H9 (cell line): ENCODE measurements around the gene PACS1. TPM values are rescaled to one million over a fixed set of nuclear protein-coding genes. Genes with fewer than 3 reads are reported as not detected.
A peak's percentile ranks its signal among the peaks of the same experiment; 100 is the strongest.

Experiments used
- DNase-seq: peaks from one replicate; pipeline ENCODE4 v3.0.0-alpha.2; 2017
- H2AFZ ChIP-seq: one replicate; pipeline ENCODE4 v1.6.1; 2013; ENCODE audit warnings: mild to moderate bottlenecking, low read length, control low read depth, moderate library complexity
- H2AK5ac ChIP-seq: 2 replicates; pipeline ENCODE4 v1.6.1; 2013; ENCODE audit warnings: low read length, control low read depth, mixed read lengths; ENCODE audit not compliant: insufficient read length
- H2BK120ac ChIP-seq: one replicate; pipeline ENCODE4 v1.6.1; 2013; ENCODE audit warnings: low read depth, mild to moderate bottlenecking, low read length, control low read depth, inconsistent platforms; ENCODE audit not compliant: poor library complexity, severe bottlenecking
- H2BK12ac ChIP-seq: 2 replicates; pipeline ENCODE4 v1.6.1; 2013; ENCODE audit warnings: low read length, control low read depth, mixed read lengths, low read depth; ENCODE audit not compliant: insufficient read length
- H2BK15ac ChIP-seq: 2 replicates; pipeline ENCODE4 v1.6.1; 2013; ENCODE audit warnings: low read depth, low read length, control low read depth
- H2BK20ac ChIP-seq: one replicate; pipeline ENCODE4 v1.6.1; 2013; ENCODE audit warnings: low read depth, mild to moderate bottlenecking, low read length, control low read depth, inconsistent platforms; ENCODE audit not compliant: poor library complexity, severe bottlenecking
- H2BK5ac ChIP-seq: 2 replicates; pipeline ENCODE4 v1.6.1; 2013; ENCODE audit warnings: low read length, control low read depth, mixed read lengths; ENCODE audit not compliant: insufficient read length
- H3K14ac ChIP-seq: 2 replicates; pipeline ENCODE4 v1.6.1; 2013; ENCODE audit warnings: low read length, control low read depth; ENCODE audit not compliant: insufficient read depth
- H3K18ac ChIP-seq: 2 replicates; pipeline ENCODE4 v1.6.1; 2013; ENCODE audit warnings: low read depth, mild to moderate bottlenecking, mixed read lengths, low read length, control low read depth; ENCODE audit not compliant: insufficient read length
- H3K23ac ChIP-seq: 2 replicates; pipeline ENCODE4 v1.6.1; 2013; ENCODE audit warnings: low read length, control low read depth, mixed read lengths, low read depth; ENCODE audit not compliant: insufficient read length
- H3K23me2 ChIP-seq: 2 replicates; pipeline ENCODE4 v1.6.1; 2013; ENCODE audit warnings: low read depth, mild to moderate bottlenecking, mixed read lengths, low read length, control low read depth; ENCODE audit not compliant: insufficient read length, poor library complexity, severe bottlenecking
- H3K27ac ChIP-seq: 2 replicates; pipeline ENCODE4 v1.5.1; 2013; ENCODE audit warnings: low read length, control low read depth, mixed read lengths, low read depth; ENCODE audit not compliant: insufficient read length
- H3K27me3 ChIP-seq: 2 replicates; pipeline ENCODE4 v1.6.1; 2013; ENCODE audit warnings: low read length, control low read depth, inconsistent platforms; ENCODE audit not compliant: insufficient read depth
- H3K4ac ChIP-seq: 2 replicates; pipeline ENCODE4 v1.6.1; 2013; ENCODE audit warnings: low read depth, mild to moderate bottlenecking, control low read depth, inconsistent platforms, low read length, moderate library complexity
- H3K4me1 ChIP-seq: 2 replicates; pipeline ENCODE4 v1.6.1; 2013; ENCODE audit warnings: low read length, control low read depth, inconsistent platforms; ENCODE audit not compliant: insufficient read depth
- H3K4me2 ChIP-seq: 2 replicates; pipeline ENCODE4 v1.6.1; 2013; ENCODE audit warnings: low read length, control low read depth, mixed read lengths; ENCODE audit not compliant: insufficient read length, insufficient read depth
- H3K56ac ChIP-seq: 2 replicates; pipeline ENCODE4 v1.6.1; 2013; ENCODE audit warnings: low read depth, mild to moderate bottlenecking, mixed read lengths, low read length, control low read depth; ENCODE audit not compliant: insufficient read length
- H3K79me1 ChIP-seq: 2 replicates; pipeline ENCODE4 v1.6.1; 2013; ENCODE audit warnings: low read depth, mild to moderate bottlenecking, moderate library complexity, low read length, control low read depth, inconsistent platforms; ENCODE audit not compliant: insufficient read depth, poor library complexity, severe bottlenecking
- H3K79me2 ChIP-seq: 2 replicates; pipeline ENCODE4 v1.6.1; 2013; ENCODE audit warnings: low read length, control low read depth, inconsistent platforms; ENCODE audit not compliant: insufficient read depth
- H3K9ac ChIP-seq: 2 replicates; pipeline ENCODE4 v1.6.1; 2013; ENCODE audit warnings: low read length, control low read depth, mixed read lengths; ENCODE audit not compliant: insufficient read length; ENCODE audit errors: extremely low read depth
- H3K9me3 ChIP-seq: one replicate; pipeline ENCODE4 v1.6.1; 2013; ENCODE audit warnings: low read depth, low read length, inconsistent platforms; ENCODE audit not compliant: control insufficient read depth
- H3T11ph ChIP-seq: one replicate; pipeline ENCODE4 v1.6.1; 2013; ENCODE audit warnings: mild to moderate bottlenecking, low read length, control low read depth, inconsistent platforms
- H4K20me1 ChIP-seq: one replicate; pipeline ENCODE4 v1.6.1; 2013; ENCODE audit not compliant: control insufficient read depth, insufficient read length, insufficient read depth
- H4K5ac ChIP-seq: 2 replicates; pipeline ENCODE4 v1.6.1; 2013; ENCODE audit warnings: low read depth, mild to moderate bottlenecking, mixed read lengths, low read length, control low read depth; ENCODE audit not compliant: insufficient read length
- H4K8ac ChIP-seq: replicated peaks from 2 replicates; pipeline ENCODE4 v1.6.1; 2013; ENCODE audit warnings: low read length, control low read depth, mixed read lengths, low read depth; ENCODE audit not compliant: insufficient read length
- H4K91ac ChIP-seq: 2 replicates; pipeline ENCODE4 v1.6.1; 2013; ENCODE audit warnings: low read depth, mild to moderate bottlenecking, moderate library complexity, mixed read lengths, low read length, control low read depth; ENCODE audit not compliant: insufficient read length
- H3K27ac Mint-ChIP-seq, 3 experiments: 2 replicates in 2 of 3; 3 replicates in 1 of 3; pipeline ENCODE4 v1.8.0; 2020 to 2021; ENCODE audit warnings: mixed read lengths in 3 of 3, mild to moderate bottlenecking in 1 of 3, moderate library complexity in 1 of 3
- H3K27me3 Mint-ChIP-seq: 2 replicates; pipeline ENCODE4 v1.8.0; 2021; ENCODE audit warnings: low read depth, mild to moderate bottlenecking, moderate library complexity, mixed read lengths
- H3K36me3 Mint-ChIP-seq, 3 experiments: 2 replicates in 2 of 3; 3 replicates in 1 of 3; pipeline ENCODE4 v1.8.0; 2020 to 2021; ENCODE audit warnings: low read depth in 3 of 3, mixed read lengths in 3 of 3; ENCODE audit not compliant: insufficient read depth in 1 of 3
- H3K4me1 Mint-ChIP-seq, 2 experiments: 2 replicates each; pipeline ENCODE4 v1.8.0; 2020; ENCODE audit warnings: mixed read lengths in 2 of 2
- H3K4me3 Mint-ChIP-seq, 2 experiments: 2 replicates in 1 of 2; 3 replicates in 1 of 2; pipeline ENCODE4 v1.8.0; 2020 to 2021; ENCODE audit warnings: mild to moderate bottlenecking in 2 of 2, mixed read lengths in 2 of 2, moderate library complexity in 1 of 2
- H3K9me3 Mint-ChIP-seq, 2 experiments: 2 replicates in 1 of 2; 3 replicates in 1 of 2; pipeline ENCODE4 v1.8.0; 2020; ENCODE audit warnings: mild to moderate bottlenecking in 2 of 2, mixed read lengths in 2 of 2, moderate library complexity in 1 of 2
- WGBS: extraction: QIAGEN DNeasy Blood & Tissue Kit; methylation state at CpG from one replicate; pipeline ENCODE4 v1.1.7; 2013; ENCODE audit warnings: missing lambda C conversion rate, low lambda C conversion rate, mixed read lengths; ENCODE audit not compliant: insufficient read length; ENCODE audit errors: extremely low coverage; 5-methylcytosine and 5-hydroxymethylcytosine counted together
- total RNA-seq: library from RNA; stranded (reverse); gene quantifications from 2 replicates; pipeline ENCODE4 v1.2.1, GENCODE V29; 2021
- TF ChIP-seq, protein P1 (sequence below): fragments of 200-600 bp; sonication (generic); conservative IDR thresholded peaks from 3 replicates; pipeline ENCODE4 v1.8.0; 2021; ENCODE audit warnings: antibody characterized with exemption, mild to moderate bottlenecking

PACS1 gene
- total RNA-seq, 1 experiment from 2014 or later: 35.5 TPM

- H3K36me3 Mint-ChIP-seq: peaks cover 10 to 23% (median 20%) of the 10 kb centered on the region in 3 experiments
- Histone ChIP-seq H3K23me2 (peaks cover 13% of the 10 kb centered on the region), H3K4ac (no peak overlapping the region), H2BK12ac (no peak overlapping the region), H3K79me1 (no peaks in the 10 kb centered on the region), H2BK120ac (no peak overlapping the region), H4K5ac (no peak overlapping the region), H2BK5ac (no peak overlapping the region), H3K4me1 (peaks cover 6% of the 10 kb centered on the region; the same call in 1 of the 2 replicates), H3K18ac (no peak overlapping the region), H3K79me2 (peaks cover 5% of the 10 kb centered on the region; the same call in 1 of the 2 replicates), H3K27me3 (no peaks in the 10 kb centered on the region), H2BK15ac (no peak overlapping the region), H4K20me1 (peaks cover 3% of the 10 kb centered on the region), H3K23ac (no peak overlapping the region), H3K14ac (no peak overlapping the region; the same call in 1 of the 2 replicates), H3K9me3 (no peaks in the 10 kb centered on the region), H3K27ac (no peak overlapping the region), H3K56ac (no peak overlapping the region), H4K91ac (no peak overlapping the region), H4K8ac (no peak overlapping the region), H2BK20ac (no peak overlapping the region), H3K9ac (peak overlapping the region; percentile 40), H2AK5ac (no peak overlapping the region), H3T11ph (no peak overlapping the region), H2AFZ (no peak overlapping the region), H3K4me2 (peak overlapping the region; percentile 74)
- H3K4me3 Mint-ChIP-seq: peak overlapping the region; percentile 84 to 94
- TF ChIP-seq, protein P1, sequence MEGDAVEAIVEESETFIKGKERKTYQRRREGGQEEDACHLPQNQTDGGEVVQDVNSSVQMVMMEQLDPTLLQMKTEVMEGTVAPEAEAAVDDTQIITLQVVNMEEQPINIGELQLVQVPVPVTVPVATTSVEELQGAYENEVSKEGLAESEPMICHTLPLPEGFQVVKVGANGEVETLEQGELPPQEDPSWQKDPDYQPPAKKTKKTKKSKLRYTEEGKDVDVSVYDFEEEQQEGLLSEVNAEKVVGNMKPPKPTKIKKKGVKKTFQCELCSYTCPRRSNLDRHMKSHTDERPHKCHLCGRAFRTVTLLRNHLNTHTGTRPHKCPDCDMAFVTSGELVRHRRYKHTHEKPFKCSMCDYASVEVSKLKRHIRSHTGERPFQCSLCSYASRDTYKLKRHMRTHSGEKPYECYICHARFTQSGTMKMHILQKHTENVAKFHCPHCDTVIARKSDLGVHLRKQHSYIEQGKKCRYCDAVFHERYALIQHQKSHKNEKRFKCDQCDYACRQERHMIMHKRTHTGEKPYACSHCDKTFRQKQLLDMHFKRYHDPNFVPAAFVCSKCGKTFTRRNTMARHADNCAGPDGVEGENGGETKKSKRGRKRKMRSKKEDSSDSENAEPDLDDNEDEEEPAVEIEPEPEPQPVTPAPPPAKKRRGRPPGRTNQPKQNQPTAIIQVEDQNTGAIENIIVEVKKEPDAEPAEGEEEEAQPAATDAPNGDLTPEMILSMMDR: no peak
- no CpG with 5 or more reads among the region's 11 CpGs for WGBS
- DNase-seq: no peak
- no peaks in the 10 kb centered on the region; the same call in 1 of the 2 replicates for H3K27me3 Mint-ChIP-seq
- H3K9me3 Mint-ChIP-seq: no peaks in the 10 kb centered on the region
- peak overlapping the region in 1 of 3 experiments; percentile 31; a peak in 1 of 7 replicates for H3K27ac Mint-ChIP-seq
- H3K4me1 Mint-ChIP-seq: peaks cover 33 to 44% of the 10 kb centered on the region in 2 experiments
Measured at GRCh38 chr11:66047541-66048365, 22.3 kb upstream of the PACS1 start.
